Mononuclear cell (primary cell): ENCODE results near the gene PRKAG3. TPM values are rescaled to one million over a fixed set of nuclear protein-coding genes. Genes with fewer than 3 reads are reported as not detected.

Experiments used
- H3K27me3 ChIP-seq: 2 replicates; pipeline ENCODE4 v1.6.0; 2011; ENCODE audit warnings: low read length, control low read depth; ENCODE audit not compliant: insufficient read depth
- H3K4me1 ChIP-seq: 2 replicates; pipeline ENCODE4 v1.5.1; 2011; ENCODE audit warnings: mild to moderate bottlenecking, low read length, control low read depth; ENCODE audit not compliant: insufficient read depth
- H3K4me3 ChIP-seq: 2 replicates; pipeline ENCODE4 v1.5.1; 2011; ENCODE audit warnings: mild to moderate bottlenecking, low read length, moderate library complexity
- H3K9me3 ChIP-seq: 2 replicates; pipeline ENCODE4 v1.5.1; 2011; ENCODE audit warnings: low read depth, mild to moderate bottlenecking, control low read depth, low read length
- total RNA-seq: library from RNA; depleted of rRNA; stranded (reverse); fragments of >200 nt; gene quantifications from one replicate; pipeline ENCODE4 v1.2.3, GENCODE V29; 2012

PRKAG3 gene
- not detected for total RNA-seq

- Histone ChIP-seq H3K4me3 (no peak within 1 kb of the TSS), H3K9me3 (no peaks in the 10 kb centered on the region), H3K27me3 (peaks cover 9% of the 10 kb centered on the region), H3K4me1 (peaks cover 5% of the 10 kb centered on the region)
Observed at GRCh38 chr2:218831378-218831990, at the start of gene PRKAG3. Gene PRKAG3 (minus strand): TSS chr2:218831803.

- peak overlapping the region; percentile 26 for H3K4me3 ChIP-seq
- H3K4me1 ChIP-seq: peaks cover 48% of the 10 kb centered on the region
- H3K9me3 ChIP-seq: no peaks in the 10 kb centered on the region
- peaks cover 54% of the 10 kb centered on the region for H3K27me3 ChIP-seq
Observed at GRCh38 chr2:218880859-218881594, 49.4 kb upstream of the PRKAG3 start.

- peaks cover 48% of the 10 kb centered on the region for H3K4me1 ChIP-seq
- no peaks in the 10 kb centered on the region for H3K9me3 ChIP-seq
- peak within 1 kb of the TSS; percentile 26 for H3K4me3 ChIP-seq
- peaks cover 61% of the 10 kb centered on the region for H3K27me3 ChIP-seq
Observed at GRCh38 chr2:218880102-218880858, 48.7 kb upstream of the PRKAG3 start, which contains the start of gene WNT10A. Gene WNT10A (plus strand): TSS chr2:218880852. CDS start chr2:218880996, 144 bp downstream.

- Histone ChIP-seq H3K4me3 (peak overlapping the region; percentile 26), H3K9me3 (no peaks in the 10 kb centered on the region), H3K4me1 (peaks cover 48% of the 10 kb centered on the region), H3K27me3 (peaks cover 59% of the 10 kb centered on the region)
Observed at GRCh38 chr2:218879776-218880101, 48.1 kb upstream of the PRKAG3 start.

- Histone ChIP-seq H3K9me3 (no peaks in the 10 kb centered on the region), H3K4me3 (no peak overlapping the region), H3K27me3 (peaks cover 60% of the 10 kb centered on the region), H3K4me1 (peaks cover 48% of the 10 kb centered on the region)
Observed at GRCh38 chr2:218878926-218879761, 47.5 kb upstream of the PRKAG3 start.

GRCh38 chr2:218878486-218878885, 46.9 kb upstream of the PRKAG3 start:
- Histone ChIP-seq H3K4me3 (no peak overlapping the region), H3K4me1 (peaks cover 47% of the 10 kb centered on the region), H3K27me3 (peaks cover 67% of the 10 kb centered on the region), H3K9me3 (no peaks in the 10 kb centered on the region)

GRCh38 chr2:218877891-218878290, 46.3 kb upstream of the PRKAG3 start:
- no peaks in the 10 kb centered on the region for H3K9me3 ChIP-seq
- no peak overlapping the region for H3K4me3 ChIP-seq
- H3K4me1 ChIP-seq: peaks cover 50% of the 10 kb centered on the region
- peaks cover 70% of the 10 kb centered on the region for H3K27me3 ChIP-seq

GRCh38 chr2:218877331-218877730, 45.7 kb upstream of the PRKAG3 start:
- H3K4me3 ChIP-seq: no peak overlapping the region
- no peaks in the 10 kb centered on the region for H3K9me3 ChIP-seq
- peaks cover 70% of the 10 kb centered on the region for H3K27me3 ChIP-seq
- peaks cover 51% of the 10 kb centered on the region for H3K4me1 ChIP-seq

GRCh38 chr2:218876562-218877219, 45.1 kb upstream of the PRKAG3 start:
- Histone ChIP-seq H3K4me1 (peaks cover 51% of the 10 kb centered on the region), H3K9me3 (no peaks in the 10 kb centered on the region), H3K4me3 (no peak overlapping the region), H3K27me3 (peaks cover 72% of the 10 kb centered on the region)

- H3K27me3 ChIP-seq: peaks cover 66% of the 10 kb centered on the region
- no peak overlapping the region for H3K4me3 ChIP-seq
- no peaks in the 10 kb centered on the region for H3K9me3 ChIP-seq
- peaks cover 57% of the 10 kb centered on the region for H3K4me1 ChIP-seq
Observed at GRCh38 chr2:218875692-218876246, 44.2 kb upstream of the PRKAG3 start.

- Histone ChIP-seq H3K9me3 (no peaks in the 10 kb centered on the region), H3K27me3 (peaks cover 64% of the 10 kb centered on the region), H3K4me3 (no peak overlapping the region), H3K4me1 (peaks cover 40% of the 10 kb centered on the region)
Observed at GRCh38 chr2:218873359-218874194, 42.0 kb upstream of the PRKAG3 start.

- Histone ChIP-seq H3K4me3 (no peak overlapping the region), H3K4me1 (peaks cover 38% of the 10 kb centered on the region), H3K27me3 (peaks cover 61% of the 10 kb centered on the region), H3K9me3 (no peaks in the 10 kb centered on the region)
Observed at GRCh38 chr2:218872645-218873358, 41.2 kb upstream of the PRKAG3 start.
